OCI-LY1 (cell line): Measurements from ENCODE around the gene PIN4.

Experiments used
- CTCF ChIP-seq: fragments of 200-600 bp; sonication (generic), shearing (Covaris generic); IDR thresholded peaks from 2 replicates; pipeline ENCODE4 v1.5.1; 2017; ENCODE audit warnings: mild to moderate bottlenecking, antibody characterized with exemption, low read length, moderate library complexity, mixed read lengths
- EZH2 ChIP-seq: fragments of 200-600 bp; sonication (generic), shearing (Covaris generic); IDR thresholded peaks from 2 replicates; pipeline ENCODE4 v1.8.0; 2017; ENCODE audit warnings: borderline replicate concordance, mixed run types, mild to moderate bottlenecking, antibody characterized with exemption, low read length, moderate library complexity, mixed read lengths

DNA sequence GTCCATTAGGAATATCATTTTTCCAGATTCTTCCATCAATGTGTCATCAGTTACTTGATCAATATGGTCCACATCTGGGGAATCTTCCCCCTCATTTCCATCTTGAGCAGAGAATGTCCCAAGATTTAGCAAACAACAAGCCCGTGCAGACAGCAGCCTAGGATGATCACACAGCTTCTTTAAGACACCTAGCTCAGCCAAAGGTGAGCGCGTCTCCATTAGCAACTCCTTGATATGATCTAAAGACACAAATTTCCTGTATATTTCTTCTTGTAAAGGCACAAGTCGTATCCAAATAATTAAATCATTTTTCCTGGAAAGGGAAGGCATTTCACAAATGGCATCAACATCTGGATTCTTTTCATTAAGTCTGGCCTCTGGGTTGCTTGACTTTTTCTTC lies 25.8 kb downstream of the PIN4 start:
- TF ChIP-seq CTCF = no peak
- TF ChIP-seq EZH2 = no peak
